GM18526 (cell line): ENCODE measurements around the gene PTPRO.

Source experiments
- POLR2A ChIP-seq: IDR thresholded peaks from 3 replicates; pipeline ENCODE4 v1.6.1; 2011; ENCODE audit not compliant: insufficient read length; ENCODE audit errors: extremely low read depth

PTPRO gene

GRCh38 chr12:15589328-15590032 is 267.2 kb downstream of the PTPRO start:
- TF ChIP-seq POLR2A, result no peak

GRCh38 chr12:15590180-15590826 is 268.0 kb downstream of the PTPRO start:
- no peak for TF ChIP-seq POLR2A

- TF ChIP-seq POLR2A, result no peak
Observed at GRCh38 chr12:15591811-15592210, 269.5 kb downstream of the PTPRO start.

- TF ChIP-seq POLR2A, result no peak
Observed at GRCh38 chr12:15592934-15593333, 270.6 kb downstream of the PTPRO start.

- no peak for TF ChIP-seq POLR2A
Observed at GRCh38 chr12:15596174-15596573, 273.9 kb downstream of the PTPRO start.

- no peak for TF ChIP-seq POLR2A
Observed at GRCh38 chr12:15597125-15597830, 275.0 kb downstream of the PTPRO start.

GRCh38 chr12:15599266-15600037 is 277.1 kb downstream of the PTPRO start:
- TF ChIP-seq POLR2A, result no peak

- TF ChIP-seq POLR2A, result no peak
Observed at GRCh38 chr12:15600223-15600935, 278.1 kb downstream of the PTPRO start.

- TF ChIP-seq POLR2A, result no peak
Observed at GRCh38 chr12:15601210-15601800, 279.0 kb downstream of the PTPRO start.

- no peak for TF ChIP-seq POLR2A
Observed at GRCh38 chr12:15602051-15602672, 279.9 kb downstream of the PTPRO start.

- no peak for TF ChIP-seq POLR2A
Observed at GRCh38 chr12:15603474-15604085, 281.3 kb downstream of the PTPRO start.

- TF ChIP-seq POLR2A, result no peak
Observed at GRCh38 chr12:15605881-15606590, 283.7 kb downstream of the PTPRO start.

GRCh38 chr12:15608406-15608805 is 286.1 kb downstream of the PTPRO start:
- no peak for TF ChIP-seq POLR2A
